SK-N-MC (cell line): ENCODE results near the gene ZC3H12C.

Experiments
- EZH2 ChIP-seq: fragments of 200-600 bp; sonication (generic); IDR thresholded peaks from one replicate; pipeline ENCODE4 v1.6.1; 2017; ENCODE audit warnings: antibody characterized with exemption
- FOXP2 ChIP-seq: optimal IDR thresholded peaks from 2 replicates; pipeline ENCODE3; 2011; ENCODE audit warnings: mild to moderate bottlenecking, moderate library complexity; ENCODE audit not compliant: insufficient read depth; ENCODE audit errors: extremely low read length, control extremely low read depth
- POLR2AphosphoS5 ChIP-seq: IDR thresholded peaks from 2 replicates; pipeline ENCODE4 v1.6.1; 2012; ENCODE audit warnings: mild to moderate bottlenecking, low read depth, low read length, borderline replicate concordance

DNA sequence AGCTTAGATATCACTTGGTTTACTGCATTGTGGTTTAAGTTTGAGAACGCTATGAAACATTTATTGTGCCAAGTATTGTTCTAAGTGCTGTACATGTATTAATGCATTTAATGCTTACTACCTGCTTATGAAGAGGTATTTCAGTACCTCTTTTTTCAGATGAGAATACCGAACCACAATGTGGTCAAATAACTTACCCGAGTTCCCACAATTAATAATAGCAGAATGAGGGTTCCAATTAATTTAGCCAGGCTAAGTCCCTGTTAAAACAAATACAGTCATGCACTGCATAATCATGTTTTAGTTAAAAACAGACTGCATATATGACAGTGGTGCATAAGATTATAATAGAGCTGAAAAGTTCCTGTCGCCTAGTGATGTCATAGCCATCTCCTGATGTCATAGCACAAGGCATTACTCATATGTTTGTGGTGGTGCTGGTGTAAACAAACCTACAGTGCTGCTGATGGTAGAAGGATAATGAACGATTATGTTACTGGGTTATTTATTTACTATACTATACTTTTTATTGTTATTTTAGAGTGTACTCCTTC lies 4.3 kb downstream of the ZC3H12C start:
- TF ChIP-seq EZH2 (no peak), POLR2AphosphoS5 (no peak), FOXP2 (no peak)
